Hepatocyte (in vitro differentiated cells): ENCODE measurements around the gene LARP1.

Experiments used
- CTCF ChIP-seq: fragments of 200-600 bp; sonication (generic); IDR thresholded peaks from 2 replicates; pipeline ENCODE4 v1.5.1; 2016; ENCODE audit warnings: antibody characterized with exemption, mild to moderate bottlenecking; ENCODE audit not compliant: poor library complexity
- EZH2 ChIP-seq: fragments of 200-600 bp; sonication (generic); IDR thresholded peaks from 2 replicates; pipeline ENCODE4 v1.6.1; 2016; ENCODE audit warnings: antibody characterized with exemption, mild to moderate bottlenecking, borderline replicate concordance

DNA sequence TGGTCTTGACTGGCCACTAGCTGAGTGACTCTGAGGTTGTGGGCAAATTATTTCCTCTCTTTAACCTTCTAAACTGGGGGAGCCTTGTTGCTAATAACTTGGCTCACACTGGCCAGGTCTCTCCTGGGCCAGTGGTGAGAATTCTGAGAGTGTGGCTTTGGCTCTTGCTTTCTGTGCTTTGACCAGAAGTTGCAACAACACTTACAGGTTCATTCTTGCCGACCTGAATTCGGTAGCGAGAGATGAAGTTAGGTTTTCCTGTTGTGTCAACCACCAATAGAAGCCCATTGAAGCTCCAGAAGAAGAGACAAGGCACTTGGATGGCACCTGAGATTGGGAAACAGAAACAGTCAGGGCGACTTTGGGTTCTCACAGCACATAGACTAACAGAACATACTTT, 75.4 kb downstream of the LARP1 start:
- TF ChIP-seq CTCF = no peak
- no peak for TF ChIP-seq EZH2
